ENCODE results near the gene UNC79.

GRCh38 chr14:93703941-93704340 lies 273.2 kb downstream of the UNC79 start:
- TF ChIP-seq CTCF (IDR thresholded peaks at IDR 0.05; ENCODE audit: low read length) = no peak
- no peak for TF ChIP-seq EZH2 (IDR thresholded peaks at IDR 0.05; ENCODE audit: borderline replicate concordance, low read length)

All from OCI-LY1 (cell line).